ENCODE measurements around the gene CALB2.
"Not testable (repeated sequence)": the region's sequence is repeated elsewhere in the genome, so short reads cannot be mapped to it uniquely, and the experiment has no call there.

Gene CALB2

GRCh38 chr16:71353736-71354135 lies 4.8 kb upstream of the CALB2 start:
- no peak for DNase-seq

GRCh38 chr16:71354156-71354555 lies 4.4 kb upstream of the CALB2 start:
- DNase-seq: no peak

GRCh38 chr16:71356051-71356740 lies 2.3 kb upstream of the CALB2 start:
- DNase-seq: no peak

- not testable (repeated sequence) for DNase-seq
These were observed 1.6 kb upstream of the CALB2 start for GRCh38 chr16:71356936-71357335.

GRCh38 chr16:71357681-71358080 lies 842 bp upstream of the CALB2 start:
- no peak for DNase-seq

- DNase-seq: no peak
These were observed 908 bp downstream of the CALB2 start for GRCh38 chr16:71359431-71359830.

- DNase-seq: no peak
These were observed 1.9 kb downstream of the CALB2 start for GRCh38 chr16:71360378-71360777.

- no peak for DNase-seq
These were observed 5.7 kb downstream of the CALB2 start for GRCh38 chr16:71364133-71364681.

GRCh38 chr16:71365021-71365420 lies 6.5 kb downstream of the CALB2 start:
- no peak for DNase-seq

- peak; percentile 70 for DNase-seq
These were observed 8.9 kb downstream of the CALB2 start for GRCh38 chr16:71367241-71367976.

- DNase-seq: no peak
These were observed 10.4 kb downstream of the CALB2 start for GRCh38 chr16:71368958-71369357.

- DNase-seq: no peak
These were observed 11.0 kb downstream of the CALB2 start for GRCh38 chr16:71369494-71369893.

- DNase-seq: no peak
These were observed 12.7 kb downstream of the CALB2 start for GRCh38 chr16:71371237-71371636.

GRCh38 chr16:71373073-71373472 lies 14.6 kb downstream of the CALB2 start:
- no peak for DNase-seq

GRCh38 chr16:71376465-71377157 lies 18.1 kb downstream of the CALB2 start:
- no peak for DNase-seq

GRCh38 chr16:71379711-71380110 lies 21.2 kb downstream of the CALB2 start:
- DNase-seq: no peak

GRCh38 chr16:71380831-71381230 lies 22.3 kb downstream of the CALB2 start:
- no peak for DNase-seq

GRCh38 chr16:71383054-71383773 lies 24.7 kb downstream of the CALB2 start:
- DNase-seq: peak; percentile 12

GRCh38 chr16:71384073-71384724 lies 25.7 kb downstream of the CALB2 start:
- no peak for DNase-seq

- DNase-seq: no peak
These were observed 28.7 kb downstream of the CALB2 start for GRCh38 chr16:71387045-71387871.

- DNase-seq: no peak
These were observed 30.8 kb downstream of the CALB2 start for GRCh38 chr16:71389330-71389729.
